Measurements from ENCODE around the gene FEM1B. TPM values are rescaled to one million over a fixed set of nuclear protein-coding genes. Genes with fewer than 3 reads are reported as not detected.

FEM1B gene
- total RNA-seq, 4 donors from 2014 or later: 25.1 to 64.7 (median 43.0) TPM

- Histone ChIP-seq H3K36me3 (no peaks in the 10 kb centered on the region), H3K27me3 (no peaks in the 10 kb centered on the region), H3K27ac (no peak overlapping the region), H3K9me3 (no peaks in the 10 kb centered on the region), H3K4me1 (no peaks in the 10 kb centered on the region), H3K4me3 (no peak overlapping the region)
- no peak for TF ChIP-seq POLR2A (IDR thresholded peaks at IDR 0.05)
- no peak for TF ChIP-seq EP300 (IDR thresholded peaks at IDR 0.05; ENCODE audit: low read depth)
- TF ChIP-seq POLR2AphosphoS5 (IDR thresholded peaks at IDR 0.05): no peak
- TF ChIP-seq, protein P1, sequence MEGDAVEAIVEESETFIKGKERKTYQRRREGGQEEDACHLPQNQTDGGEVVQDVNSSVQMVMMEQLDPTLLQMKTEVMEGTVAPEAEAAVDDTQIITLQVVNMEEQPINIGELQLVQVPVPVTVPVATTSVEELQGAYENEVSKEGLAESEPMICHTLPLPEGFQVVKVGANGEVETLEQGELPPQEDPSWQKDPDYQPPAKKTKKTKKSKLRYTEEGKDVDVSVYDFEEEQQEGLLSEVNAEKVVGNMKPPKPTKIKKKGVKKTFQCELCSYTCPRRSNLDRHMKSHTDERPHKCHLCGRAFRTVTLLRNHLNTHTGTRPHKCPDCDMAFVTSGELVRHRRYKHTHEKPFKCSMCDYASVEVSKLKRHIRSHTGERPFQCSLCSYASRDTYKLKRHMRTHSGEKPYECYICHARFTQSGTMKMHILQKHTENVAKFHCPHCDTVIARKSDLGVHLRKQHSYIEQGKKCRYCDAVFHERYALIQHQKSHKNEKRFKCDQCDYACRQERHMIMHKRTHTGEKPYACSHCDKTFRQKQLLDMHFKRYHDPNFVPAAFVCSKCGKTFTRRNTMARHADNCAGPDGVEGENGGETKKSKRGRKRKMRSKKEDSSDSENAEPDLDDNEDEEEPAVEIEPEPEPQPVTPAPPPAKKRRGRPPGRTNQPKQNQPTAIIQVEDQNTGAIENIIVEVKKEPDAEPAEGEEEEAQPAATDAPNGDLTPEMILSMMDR (IDR thresholded peaks at IDR 0.05): no peak
- intact Hi-C loops (cut with DNase I; ENCODE audit: low total_unique reads): loop anchor here (10.0 kb wide), 1 partner anchor 236 kb away; no protein-coding TSS in a partner anchor
- no peak for DNase-seq
- in situ Hi-C loops (cut with MboI; ENCODE audit: low pct_ligation_motif_present in 1 of 4, low pct_unique_long_range_greater_than_20kb in 1 of 4, low sequenced_read_pairs in 3 of 4): loop anchor here in 2 of 4 donors (25.0 kb wide), 2 partner anchors 343 to 368 kb away; no protein-coding TSS in a partner anchor
- 78% methylated on average over 18 of the region's 18 CpGs; no CpG with 5 or more reads in 1 of the 2 donors for WGBS, 2 donors (ENCODE audit: low coverage in 1 of 2)
Measured at GRCh38 chr15:68318931-68319909, 41.7 kb downstream of the FEM1B start.

GRCh38 chr15:68319997-68320396, 42.5 kb downstream of the FEM1B start:
- no peaks in the 10 kb centered on the region for H3K27me3 ChIP-seq
- in situ Hi-C loops (cut with MboI; ENCODE audit: low pct_ligation_motif_present in 1 of 4, low pct_unique_long_range_greater_than_20kb in 1 of 4, low sequenced_read_pairs in 3 of 4): loop anchor here in 2 of 4 donors (25.0 kb wide), 2 partner anchors 342 to 367 kb away; no protein-coding TSS in a partner anchor
- WGBS, 2 donors (ENCODE audit: low coverage in 1 of 2): 97 to 100% methylated on average over 1 to 12 of the region's 12 CpGs
- no peaks in the 10 kb centered on the region for H3K4me1 ChIP-seq
- TF ChIP-seq POLR2AphosphoS5 (IDR thresholded peaks at IDR 0.05) (no peak), EP300 (IDR thresholded peaks at IDR 0.05; ENCODE audit: low read depth) (no peak), POLR2A (IDR thresholded peaks at IDR 0.05) (no peak)
- TF ChIP-seq, protein P1 (IDR thresholded peaks at IDR 0.05): no peak
- no peaks in the 10 kb centered on the region for H3K9me3 ChIP-seq
- no peak overlapping the region for H3K27ac ChIP-seq
- DNase-seq: no peak
- intact Hi-C loops (cut with DNase I; ENCODE audit: low total_unique reads): loop anchor here (10.0 kb wide), 1 partner anchor 235 kb away; no protein-coding TSS in a partner anchor
- no peaks in the 10 kb centered on the region for H3K36me3 ChIP-seq
- no peak overlapping the region for H3K4me3 ChIP-seq

DNA sequence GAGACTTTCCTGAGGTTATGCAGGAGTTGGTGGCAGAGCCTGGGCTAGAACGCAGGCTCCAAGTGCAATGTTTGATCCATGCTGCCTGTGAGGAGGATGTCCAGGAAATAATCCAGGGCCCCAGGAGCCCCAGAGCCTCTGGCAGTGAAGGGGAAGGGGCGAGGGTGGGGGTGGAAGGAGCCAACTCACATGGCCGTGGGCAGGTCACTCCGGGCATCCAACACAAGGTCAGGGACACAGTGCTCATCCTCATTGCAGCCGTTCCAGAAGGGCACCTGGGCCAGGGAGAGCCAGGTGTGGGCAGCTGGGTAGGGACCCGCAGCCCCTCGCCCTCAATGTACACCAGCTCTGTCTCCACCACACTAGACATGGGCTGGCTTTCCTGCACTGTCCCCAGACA, 43.7 kb downstream of the FEM1B start:
- Histone ChIP-seq H3K4me1 (no peaks in the 10 kb centered on the region), H3K4me3 (no peak overlapping the region), H3K27ac (no peak overlapping the region), H3K9me3 (no peaks in the 10 kb centered on the region), H3K36me3 (no peaks in the 10 kb centered on the region), H3K27me3 (no peaks in the 10 kb centered on the region)
- no peak for DNase-seq
- in situ Hi-C loops (cut with MboI; ENCODE audit: low pct_ligation_motif_present in 1 of 4, low pct_unique_long_range_greater_than_20kb in 1 of 4, low sequenced_read_pairs in 3 of 4) (loop anchor here in 2 of 4 donors (25.0 kb wide), 2 partner anchors 341 to 366 kb away; no protein-coding TSS in a partner anchor), intact Hi-C loops (cut with DNase I; ENCODE audit: low total_unique reads) (no loop called here)
- TF ChIP-seq POLR2A (IDR thresholded peaks at IDR 0.05) (no peak), POLR2AphosphoS5 (IDR thresholded peaks at IDR 0.05) (no peak), EP300 (IDR thresholded peaks at IDR 0.05; ENCODE audit: low read depth) (no peak)
- TF ChIP-seq, protein P1 (IDR thresholded peaks at IDR 0.05): no peak
- 58 to 63% methylated on average over 3 to 7 of the region's 7 CpGs for WGBS, 2 donors (ENCODE audit: low coverage in 1 of 2)

GRCh38 chr15:68322796-68323195, 45.3 kb downstream of the FEM1B start:
- in situ Hi-C loops (cut with MboI; ENCODE audit: low pct_ligation_motif_present in 1 of 4, low pct_unique_long_range_greater_than_20kb in 1 of 4, low sequenced_read_pairs in 3 of 4): loop anchor here in 2 of 4 donors (25.0 kb wide), 2 partner anchors 340 to 365 kb away; no protein-coding TSS in a partner anchor
- H3K4me1 ChIP-seq: no peaks in the 10 kb centered on the region
- H3K4me3 ChIP-seq: no peak overlapping the region
- H3K36me3 ChIP-seq: no peaks in the 10 kb centered on the region
- no peaks in the 10 kb centered on the region for H3K9me3 ChIP-seq
- WGBS, 2 donors (ENCODE audit: low coverage in 1 of 2): 78 to 83% methylated on average over 8 of the region's 9 CpGs
- TF ChIP-seq, protein P1 (IDR thresholded peaks at IDR 0.05): no peak
- no peak for TF ChIP-seq EP300 (IDR thresholded peaks at IDR 0.05; ENCODE audit: low read depth)
- TF ChIP-seq POLR2AphosphoS5 (IDR thresholded peaks at IDR 0.05): no peak
- TF ChIP-seq POLR2A (IDR thresholded peaks at IDR 0.05): no peak
- no peaks in the 10 kb centered on the region for H3K27me3 ChIP-seq
- no peak overlapping the region for H3K27ac ChIP-seq
- DNase-seq: no peak
- intact Hi-C loops (cut with DNase I; ENCODE audit: low total_unique reads): no loop called here
